Natural killer cell (primary cell): Measurements from ENCODE around the gene GPSM1. TPM values are rescaled to one million over a fixed set of nuclear protein-coding genes. Genes with fewer than 3 reads are reported as not detected.

Source experiments
- ATAC-seq, 3 donors: fragments of 150-1000 bp in 2 of 3; fragments of 200-7000 bp in 1 of 3; cut with Tn5 transposase; 1 replicate in 1 of 3; 2 replicates in 2 of 3; pipeline ENCODE4 v1.10.0; 2021; ENCODE audit warnings: mild to moderate bottlenecking in 2 of 3, moderate library complexity in 2 of 3
- DNase-seq, 2 donors: peaks; one replicate each; pipeline versions ENCODE4 v3.0.0 to v3.0.0-alpha.2; 2013 to 2021; ENCODE audit warnings: mixed read lengths in 1 of 2
- H3K27ac ChIP-seq: one replicate; pipeline ENCODE4 v1.5.1; 2013; ENCODE audit warnings: mild to moderate bottlenecking, low read length
- H3K27me3 ChIP-seq: one replicate; pipeline ENCODE4 v1.6.1; 2013; ENCODE audit warnings: low read length; ENCODE audit not compliant: control insufficient read depth, insufficient read depth
- H3K36me3 ChIP-seq: one replicate; pipeline ENCODE4 v1.6.1; 2013; ENCODE audit warnings: low read length; ENCODE audit not compliant: control insufficient read depth, insufficient read depth
- H3K4me1 ChIP-seq: one replicate; pipeline ENCODE4 v1.6.1; 2013; ENCODE audit warnings: low read length; ENCODE audit not compliant: control insufficient read depth, insufficient read depth
- H3K4me3 ChIP-seq: one replicate; pipeline ENCODE4 v1.5.1; 2013; ENCODE audit warnings: low read length
- H3K9me3 ChIP-seq: one replicate; pipeline ENCODE4 v1.6.1; 2013; ENCODE audit warnings: low read length; ENCODE audit not compliant: control insufficient read depth, insufficient read depth
- H3K27ac Mint-ChIP-seq, 2 donors: one replicate each; pipeline ENCODE4 v1.8.0; 2022; ENCODE audit warnings: mild to moderate bottlenecking in 2 of 2, mixed read lengths in 2 of 2, moderate library complexity in 1 of 2
- H3K27me3 Mint-ChIP-seq, 2 donors: one replicate each; pipeline ENCODE4 v1.8.0; 2022; ENCODE audit warnings: low read depth in 2 of 2, mixed read lengths in 2 of 2
- H3K36me3 Mint-ChIP-seq: one replicate; pipeline ENCODE4 v1.8.0; 2022; ENCODE audit warnings: mixed read lengths
- H3K4me1 Mint-ChIP-seq, 2 donors: one replicate each; pipeline ENCODE4 v1.8.0; 2022; ENCODE audit warnings: mixed read lengths in 2 of 2
- H3K4me3 Mint-ChIP-seq: one replicate; pipeline ENCODE4 v1.8.0; 2022; ENCODE audit warnings: mild to moderate bottlenecking, moderate library complexity, mixed read lengths
- H3K9me3 Mint-ChIP-seq, 2 donors: one replicate each; pipeline ENCODE4 v1.8.0; 2022; ENCODE audit warnings: mixed read lengths in 2 of 2
- WGBS: methylation state at CpG from one replicate; pipeline ENCODE4 v1.1.7; 2013; ENCODE audit warnings: missing lambda C conversion rate; ENCODE audit not compliant: insufficient coverage; 5-methylcytosine and 5-hydroxymethylcytosine counted together
- intact Hi-C: fragments of 100-400 bp; cut with micrococcal nuclease; formaldehyde crosslinking; loops from one replicate; pipeline ENCODE4 v1.14.2; 2022
- total RNA-seq, 4 donors: library from RNA; stranded (reverse); fragments of 120-200 nt in 1 of 4; gene quantifications; one replicate each; pipeline versions ENCODE4 v1.2.3 to v1.2.4, GENCODE V29; 2013 to 2022
- TF ChIP-seq, protein P1 (sequence below): fragments of 200-600 bp; IDR thresholded peaks from one replicate; pipeline ENCODE4 v1.8.0; 2022; ENCODE audit warnings: antibody characterized with exemption

Gene GPSM1
- total RNA-seq, 3 donors from 2014 or later (not counting 1 experiment from before 2014, with no cell fraction given): 2.6 to 4.2 (median 3.4) TPM

DNA sequence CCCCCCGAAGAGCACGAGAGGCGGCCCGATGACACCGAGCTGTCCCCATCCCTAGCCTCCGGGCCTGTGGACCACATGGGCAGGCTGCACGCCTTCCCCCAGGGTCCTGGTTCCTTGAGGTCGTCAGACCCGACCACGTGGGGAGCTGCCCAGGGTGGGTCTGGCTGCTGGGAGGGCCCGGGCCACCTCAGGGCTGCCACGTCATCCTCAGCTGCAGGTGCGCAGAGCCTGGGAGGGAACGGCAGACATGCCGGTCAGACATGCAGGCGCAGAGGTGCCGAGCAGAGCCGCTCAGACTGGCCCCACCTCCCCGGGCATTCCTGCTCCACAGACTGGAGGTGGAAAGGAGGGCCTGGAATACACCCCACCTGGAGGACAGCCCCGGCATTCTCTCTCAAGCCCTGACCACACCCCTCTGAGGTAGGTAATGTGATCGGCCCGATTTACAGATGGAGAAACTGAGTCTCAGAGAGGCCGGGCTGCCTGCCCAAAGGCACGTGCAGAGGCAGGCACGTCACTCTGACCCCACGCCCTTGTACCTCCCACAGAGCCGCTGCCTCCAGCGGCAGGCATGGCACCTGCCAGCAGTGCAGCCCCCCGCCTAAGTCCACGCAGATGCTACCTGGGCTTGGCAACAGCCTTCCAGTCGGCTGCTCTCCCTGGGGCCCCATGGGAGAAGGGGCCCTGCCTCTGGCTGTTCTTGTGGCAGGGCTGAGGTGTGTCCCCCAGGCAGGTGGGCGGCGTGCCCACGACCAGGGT lies 24.1 kb upstream of the GPSM1 start:
- intact Hi-C loops: no loop called here
- Histone ChIP-seq H3K4me3 (no peak overlapping the region), H3K9me3 (no peaks in the 10 kb centered on the region), H3K27me3 (no peaks in the 10 kb centered on the region), H3K27ac (no peak overlapping the region), H3K4me1 (peaks cover 9% of the 10 kb centered on the region), H3K36me3 (no peaks in the 10 kb centered on the region)
- DNase-seq (no peak), ATAC-seq (no peak)
- 90% methylated on average over 34 of the region's 34 CpGs for WGBS
- no peaks in the 10 kb centered on the region for H3K27me3 Mint-ChIP-seq
- H3K4me3 Mint-ChIP-seq: no peak overlapping the region
- TF ChIP-seq, protein P1, sequence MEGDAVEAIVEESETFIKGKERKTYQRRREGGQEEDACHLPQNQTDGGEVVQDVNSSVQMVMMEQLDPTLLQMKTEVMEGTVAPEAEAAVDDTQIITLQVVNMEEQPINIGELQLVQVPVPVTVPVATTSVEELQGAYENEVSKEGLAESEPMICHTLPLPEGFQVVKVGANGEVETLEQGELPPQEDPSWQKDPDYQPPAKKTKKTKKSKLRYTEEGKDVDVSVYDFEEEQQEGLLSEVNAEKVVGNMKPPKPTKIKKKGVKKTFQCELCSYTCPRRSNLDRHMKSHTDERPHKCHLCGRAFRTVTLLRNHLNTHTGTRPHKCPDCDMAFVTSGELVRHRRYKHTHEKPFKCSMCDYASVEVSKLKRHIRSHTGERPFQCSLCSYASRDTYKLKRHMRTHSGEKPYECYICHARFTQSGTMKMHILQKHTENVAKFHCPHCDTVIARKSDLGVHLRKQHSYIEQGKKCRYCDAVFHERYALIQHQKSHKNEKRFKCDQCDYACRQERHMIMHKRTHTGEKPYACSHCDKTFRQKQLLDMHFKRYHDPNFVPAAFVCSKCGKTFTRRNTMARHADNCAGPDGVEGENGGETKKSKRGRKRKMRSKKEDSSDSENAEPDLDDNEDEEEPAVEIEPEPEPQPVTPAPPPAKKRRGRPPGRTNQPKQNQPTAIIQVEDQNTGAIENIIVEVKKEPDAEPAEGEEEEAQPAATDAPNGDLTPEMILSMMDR: no peak
- H3K36me3 Mint-ChIP-seq: no peaks in the 10 kb centered on the region
- H3K4me1 Mint-ChIP-seq: peaks cover 0 to 5% of the 10 kb centered on the region in 2 donors
- H3K9me3 Mint-ChIP-seq: no peaks in the 10 kb centered on the region
- no peak overlapping the region for H3K27ac Mint-ChIP-seq

DNA sequence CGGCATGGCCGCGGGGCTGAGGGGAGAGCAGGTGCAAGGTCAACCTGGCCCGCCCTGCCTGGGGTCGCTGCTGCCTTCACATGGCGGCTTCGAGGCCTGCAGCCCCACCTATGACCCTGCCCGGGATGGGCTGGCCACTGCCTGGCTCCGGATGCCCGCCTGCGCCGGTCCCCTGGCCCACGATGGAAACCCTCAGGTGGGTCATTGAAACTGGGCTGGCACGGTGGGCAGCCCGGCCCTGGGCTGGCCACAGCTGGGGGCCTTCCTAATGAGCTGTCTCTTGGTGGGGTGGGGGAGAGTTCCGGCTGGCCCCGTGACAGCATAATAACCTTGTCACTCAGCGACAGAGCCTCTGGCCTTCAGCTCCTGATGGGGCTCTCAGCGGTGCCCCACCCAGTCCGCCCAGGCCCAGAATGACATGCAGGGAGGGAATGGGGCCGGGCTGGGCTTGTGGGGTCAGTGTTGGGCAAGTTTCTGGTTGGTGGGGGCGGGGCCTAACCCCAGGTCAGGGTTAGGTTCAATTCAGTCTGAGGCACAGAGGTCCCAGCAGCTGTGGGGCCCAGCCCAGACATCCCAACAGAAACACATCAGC lies 23.4 kb upstream of the GPSM1 start, which contains the start of gene CCDC187:
CCDC187 (minus strand) TSS at position 270 of the 592 bp plus-strand sequence; CDS start at position 6, 264 bp downstream.
- Mint-ChIP-seq H3K9me3 (no peaks in the 10 kb centered on the region), H3K36me3 (no peaks in the 10 kb centered on the region), H3K4me1 (peaks cover 0 to 5% of the 10 kb centered on the region in 2 donors), H3K4me3 (no peak within 1 kb of the TSS), H3K27me3 (no peaks in the 10 kb centered on the region), H3K27ac (no peak within 1 kb of the TSS)
- Histone ChIP-seq H3K36me3 (no peaks in the 10 kb centered on the region), H3K4me3 (no peak within 1 kb of the TSS), H3K27ac (no peak within 1 kb of the TSS), H3K9me3 (no peaks in the 10 kb centered on the region), H3K27me3 (no peaks in the 10 kb centered on the region), H3K4me1 (peaks cover 12% of the 10 kb centered on the region)
- no peak for ATAC-seq
- intact Hi-C loops: no loop called here
- DNase-seq: no peak
- TF ChIP-seq, protein P1: no peak
- 91% methylated on average over 22 of the region's 22 CpGs for WGBS

DNA sequence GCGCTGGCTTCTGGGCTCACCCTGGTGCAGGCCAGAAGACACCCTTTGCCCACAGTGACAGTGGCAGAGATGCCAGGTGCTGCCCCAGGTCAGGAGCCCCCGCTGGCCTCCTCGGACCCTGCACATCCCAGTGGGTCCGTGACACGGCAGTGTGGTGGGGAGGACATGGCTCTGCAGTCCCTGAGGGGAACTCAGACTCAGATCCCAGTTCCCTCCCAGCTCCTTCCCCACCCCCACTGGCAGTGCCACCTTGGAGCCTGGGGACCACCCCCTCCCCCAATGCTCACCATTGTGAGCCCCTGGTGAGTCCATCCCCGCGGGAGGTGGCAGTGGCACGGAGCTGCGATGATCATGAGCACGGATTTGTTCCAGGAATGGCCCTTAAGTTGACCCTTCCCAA lies 22.9 kb upstream of the GPSM1 start:
- WGBS: 95% methylated on average over 10 of the region's 10 CpGs
- Mint-ChIP-seq H3K27ac (no peak overlapping the region), H3K4me3 (no peak overlapping the region), H3K4me1 (peaks cover 0 to 5% of the 10 kb centered on the region in 2 donors), H3K27me3 (no peaks in the 10 kb centered on the region), H3K36me3 (no peaks in the 10 kb centered on the region), H3K9me3 (no peaks in the 10 kb centered on the region)
- no peaks in the 10 kb centered on the region for H3K27me3 ChIP-seq
- no peak overlapping the region for H3K4me3 ChIP-seq
- intact Hi-C loops: no loop called here
- H3K9me3 ChIP-seq: no peaks in the 10 kb centered on the region
- no peaks in the 10 kb centered on the region for H3K36me3 ChIP-seq
- peaks cover 17% of the 10 kb centered on the region for H3K4me1 ChIP-seq
- DNase-seq (no peak), ATAC-seq (no peak)
- H3K27ac ChIP-seq: no peak overlapping the region
- TF ChIP-seq, protein P1: no peak
